A549 (cell line): ENCODE data around the gene OTOP2. TPM values are rescaled to one million over a fixed set of nuclear protein-coding genes. Genes with fewer than 3 reads are reported as not detected.

Experiments used
- ATAC-seq, 2 experiments: fragments of 200-7000 bp in 1 of 2; fragments of >200 bp in 1 of 2; cut with Nextera tagmentation in 1 of 2; cut with Tn5 transposase in 1 of 2; 3 replicates each; pipeline versions ENCODE4 v1.8.0 to v1.9.1; 2018 to 2020; ENCODE audit warnings: mild to moderate bottlenecking in 1 of 2, moderate library complexity in 1 of 2
- CTCF ChIA-PET: fragments of 300-600 bp; sonication (Branson Sonifier 250); formaldehyde crosslinking; extraction: SDS; loops from one replicate; lab custom pipeline; 2021; ENCODE audit warnings: antibody characterized with exemption, inconsistent platforms; lab: Yijun Ruan, JAX
- POLR2A ChIA-PET: fragments of 350-600 bp; formaldehyde crosslinking; extraction: SDS; loops from one replicate; lab custom pipeline; 2021; ENCODE audit warnings: antibody characterized with exemption, inconsistent platforms; lab: Yijun Ruan, JAX
- DNase-seq, 2 experiments: peaks; one replicate each; pipeline versions ENCODE4 v3.0.0 to v3.0.0-alpha.2; 2011 to 2016; ENCODE audit warnings: low read depth in 1 of 2, low spot score in 1 of 2
- FAIRE-seq: peaks from 2 replicates; lab custom pipeline; 2011; peaks lifted over from hg19 to GRCh38; lab: Jason Lieb, UNC
- H3K27ac ChIP-seq, 2 experiments: fragments of >200 bp; sonication (Bioruptor Twin); formaldehyde crosslinking; 3 replicates each; pipeline ENCODE4 v1.5.1; 2016 to 2017
- H3K4me1 ChIP-seq: fragments of >200 bp; sonication (Bioruptor Twin); formaldehyde crosslinking; 3 replicates; pipeline ENCODE4 v1.6.1; 2016
- H3K4me2 ChIP-seq: fragments of >200 bp; sonication (Bioruptor Twin); formaldehyde crosslinking; 3 replicates; pipeline ENCODE4 v1.6.1; 2016
- H3K4me3 ChIP-seq: fragments of >200 bp; sonication (Bioruptor Twin); formaldehyde crosslinking; 3 replicates; pipeline ENCODE4 v1.5.1; 2016
- H3K9me3 ChIP-seq: fragments of >200 bp; sonication (Bioruptor Twin); formaldehyde crosslinking; 3 replicates; pipeline ENCODE4 v1.6.1; 2016
- BHLHE40 ChIP-seq: IDR thresholded peaks from 2 replicates; pipeline ENCODE4 v1.6.1; 2012; ENCODE audit warnings: low read depth, low read length, inconsistent platforms
- CBX2 ChIP-seq: fragments of 200-600 bp; sonication (generic); IDR thresholded peaks from 2 replicates; pipeline ENCODE4 v1.6.1; 2016; ENCODE audit warnings: low read depth, mild to moderate bottlenecking, borderline replicate concordance
- CBX8 ChIP-seq: fragments of 200-600 bp; sonication (generic); IDR thresholded peaks from 2 replicates; pipeline ENCODE4 v1.6.1; 2016
- CEBPB ChIP-seq, 2 experiments: fragments of >200 bp in 1 of 2; sonication (Bioruptor Twin) in 1 of 2; formaldehyde crosslinking in 1 of 2; IDR thresholded peaks; 2 replicates each; pipeline ENCODE4 v1.6.1; 2012 to 2016
- CHD4 ChIP-seq: fragments of 200-600 bp; sonication (generic); IDR thresholded peaks from 2 replicates; pipeline ENCODE4 v1.6.1; 2016; ENCODE audit warnings: antibody characterized with exemption, mild to moderate bottlenecking, borderline replicate concordance
- FOSB ChIP-seq: fragments of 250-450 bp; sonication (Bioruptor Pico); IDR thresholded peaks from 2 replicates; pipeline ENCODE4 v1.5.0; 2020; ENCODE audit warnings: mild to moderate bottlenecking, moderate library complexity
- FOSL2 ChIP-seq, 2 experiments: fragments of 450-650 bp in 1 of 2; fragments of >200 bp in 1 of 2; sonication (Bioruptor Twin) in 1 of 2; formaldehyde crosslinking; IDR thresholded peaks; 2 replicates each; pipeline versions ENCODE4 v1.5.0 to v1.6.1; 2016 to 2020; ENCODE audit warnings: mild to moderate bottlenecking in 1 of 2, moderate library complexity in 1 of 2
- GATA3 ChIP-seq: IDR thresholded peaks from 2 replicates; pipeline ENCODE4 v1.6.1; 2012; ENCODE audit warnings: borderline replicate concordance
- HEYL ChIP-seq: fragments of 250-450 bp; sonication (Bioruptor Pico); IDR thresholded peaks from 2 replicates; pipeline ENCODE4 v1.8.0; 2021; ENCODE audit warnings: mild to moderate bottlenecking, moderate library complexity
- HOXA7 ChIP-seq: fragments of 250-450 bp; sonication (Bioruptor Pico); IDR thresholded peaks from 2 replicates; pipeline ENCODE4 v1.5.0; 2020; ENCODE audit warnings: mild to moderate bottlenecking, moderate library complexity
- HOXB5 ChIP-seq: fragments of 250-450 bp; sonication (Bioruptor Pico); IDR thresholded peaks from 2 replicates; pipeline ENCODE4 v1.5.0; 2020; ENCODE audit warnings: mild to moderate bottlenecking, moderate library complexity
- KDM5A ChIP-seq: fragments of 200-600 bp; sonication (generic); IDR thresholded peaks from 2 replicates; pipeline ENCODE4 v1.6.1; 2016; ENCODE audit warnings: antibody characterized with exemption, mild to moderate bottlenecking
- NPAS2 ChIP-seq: fragments of 250-450 bp; sonication (Bioruptor Pico); IDR thresholded peaks from 2 replicates; pipeline ENCODE4 v1.8.0; 2022; ENCODE audit warnings: mild to moderate bottlenecking, moderate library complexity, borderline replicate concordance
- NR3C1 ChIP-seq: fragments of >200 bp; sonication (Bioruptor Twin); formaldehyde crosslinking; IDR thresholded peaks from 3 replicates; pipeline ENCODE4 v1.6.1; 2017
- POLR2A ChIP-seq: IDR thresholded peaks from 2 replicates; pipeline ENCODE4 v1.6.1; 2012; ENCODE audit warnings: mild to moderate bottlenecking, low read length
- POLR2AphosphoS2 ChIP-seq: conservative IDR thresholded peaks from 2 replicates; pipeline ENCODE4 v1.6.1; 2012; ENCODE audit warnings: low read length, improper control_type of control experiment, inconsistent platforms
- RAD21 ChIP-seq, 2 experiments: fragments of >200 bp in 1 of 2; sonication (Bioruptor Twin) in 1 of 2; formaldehyde crosslinking in 1 of 2; IDR thresholded peaks in 1 of 2; conservative IDR thresholded peaks in 1 of 2; 2 replicates in 1 of 2; 3 replicates in 1 of 2; pipeline ENCODE4 v1.6.1; 2012 to 2018; ENCODE audit warnings: inconsistent platforms in 1 of 2
- RNF2 ChIP-seq: fragments of 200-600 bp; sonication (generic); IDR thresholded peaks from 2 replicates; pipeline ENCODE4 v1.6.1; 2016; ENCODE audit warnings: low read depth, mild to moderate bottlenecking, antibody characterized with exemption, moderate library complexity, borderline replicate concordance
- WGBS: methylation state at CpG from one replicate; pipeline ENCODE4 v1.1.6; 2017; ENCODE audit errors: missing lambda C conversion rate; 5-methylcytosine and 5-hydroxymethylcytosine counted together
- polyA plus RNA-seq, 4 experiments: library from polyadenylated mRNA; depleted of rRNA in 3 of 4; stranded (reverse); fragments of >200 nt; fragmentation: RNase III in 1 of 4; extraction: RNeasy Plus Mini Kit Qiagen cat#74134 plus additional on column Dnase treatment in 1 of 4; gene quantifications; 2 replicates in 3 of 4; 3 replicates in 1 of 4; pipeline ENCODE4 v1.2.3, GENCODE V29; 2011 to 2017
- TF ChIP-seq, protein P1 (sequence below): fragments of 150-350 bp; IDR thresholded peaks from 2 replicates; pipeline ENCODE4 v1.6.1; 2014; ENCODE audit warnings: low read depth, mild to moderate bottlenecking, low read length
- TF ChIP-seq, protein P2 (sequence below): fragments of >200 bp; sonication (Bioruptor Twin); formaldehyde crosslinking; IDR thresholded peaks from 2 replicates; pipeline ENCODE4 v1.6.1; 2016
- TF ChIP-seq, protein P3 (sequence below): IDR thresholded peaks from 2 replicates; pipeline ENCODE4 v1.6.1; 2012
- TF ChIP-seq, protein P4 (sequence below): fragments of 450-650 bp; IDR thresholded peaks from 2 replicates; pipeline ENCODE4 v1.6.1; 2014; ENCODE audit warnings: antibody characterized with exemption
- TF ChIP-seq, protein P5 (sequence below): fragments of >200 bp; sonication (Bioruptor Twin); formaldehyde crosslinking; IDR thresholded peaks from 3 replicates; pipeline ENCODE4 v1.5.1; 2016
- TF ChIP-seq, protein P6 (sequence below): fragments of 200-600 bp; sonication (generic); IDR thresholded peaks from 2 replicates; pipeline ENCODE4 v1.6.1; 2016; ENCODE audit warnings: antibody characterized with exemption, mild to moderate bottlenecking, moderate library complexity
- TF ChIP-seq, protein P7 (sequence below): IDR thresholded peaks from 2 replicates; pipeline ENCODE4 v1.6.1; 2012

Gene OTOP2
- polyA plus RNA-seq, 2 of the 4 experiments (the other 2 are of a cell fraction), result 0.06 TPM; not detected in 1

DNA sequence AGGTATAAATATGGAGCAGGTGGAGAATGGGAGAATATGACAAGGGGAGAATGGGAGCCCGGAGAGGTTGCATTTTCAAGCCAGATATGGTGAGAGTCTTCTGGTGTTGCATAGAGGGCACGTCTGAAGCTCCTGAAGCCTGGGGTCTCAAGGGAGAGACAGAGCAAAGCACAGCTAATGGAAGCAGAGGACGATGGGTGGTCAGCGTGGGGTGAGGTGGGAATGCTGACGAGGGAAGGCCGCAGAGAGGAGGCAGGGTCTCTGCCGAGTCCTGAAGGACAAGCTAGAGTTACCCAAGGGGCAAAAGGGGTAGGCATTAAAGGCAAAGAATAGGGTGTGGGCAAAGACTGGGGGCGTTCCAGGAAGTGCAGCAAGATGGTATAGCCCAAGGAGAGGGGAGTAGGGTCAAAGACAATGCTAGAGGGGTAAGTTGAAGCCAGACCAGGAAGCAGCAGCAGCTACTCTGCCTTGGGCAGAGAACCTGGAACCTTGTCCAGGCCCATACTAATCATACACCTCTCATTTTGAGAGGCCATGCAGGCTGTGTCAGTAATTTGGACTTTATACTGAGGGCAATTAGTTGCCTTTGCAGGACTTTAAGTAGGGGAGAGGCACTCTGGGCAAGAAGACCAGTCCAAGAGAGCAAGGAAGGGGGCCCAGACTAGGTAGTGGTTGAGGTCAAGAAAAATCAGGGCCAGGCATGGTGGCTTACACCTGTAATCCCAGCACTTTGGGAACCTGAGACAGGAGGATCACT, 14.3 kb downstream of the OTOP2 start:
- H3K4me1 ChIP-seq, result no peaks in the 10 kb centered on the region; the same call in 2 of the 3 replicates
- TF ChIP-seq HOXB5 (CRISPR knock-in tag), result no peak
- no peak for TF ChIP-seq GATA3
- TF ChIP-seq BHLHE40, result no peak
- TF ChIP-seq CBX2, result no peak
- TF ChIP-seq, protein P1, sequence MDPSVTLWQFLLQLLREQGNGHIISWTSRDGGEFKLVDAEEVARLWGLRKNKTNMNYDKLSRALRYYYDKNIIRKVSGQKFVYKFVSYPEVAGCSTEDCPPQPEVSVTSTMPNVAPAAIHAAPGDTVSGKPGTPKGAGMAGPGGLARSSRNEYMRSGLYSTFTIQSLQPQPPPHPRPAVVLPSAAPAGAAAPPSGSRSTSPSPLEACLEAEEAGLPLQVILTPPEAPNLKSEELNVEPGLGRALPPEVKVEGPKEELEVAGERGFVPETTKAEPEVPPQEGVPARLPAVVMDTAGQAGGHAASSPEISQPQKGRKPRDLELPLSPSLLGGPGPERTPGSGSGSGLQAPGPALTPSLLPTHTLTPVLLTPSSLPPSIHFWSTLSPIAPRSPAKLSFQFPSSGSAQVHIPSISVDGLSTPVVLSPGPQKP, result no peak
- TF ChIP-seq, protein P2, sequence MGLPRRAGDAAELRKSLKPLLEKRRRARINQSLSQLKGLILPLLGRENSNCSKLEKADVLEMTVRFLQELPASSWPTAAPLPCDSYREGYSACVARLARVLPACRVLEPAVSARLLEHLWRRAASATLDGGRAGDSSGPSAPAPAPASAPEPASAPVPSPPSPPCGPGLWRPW, result no peak
- TF ChIP-seq KDM5A, result no peak
- TF ChIP-seq FOSL2 (IDR thresholded peaks at IDR 0.05), result no peak
- no peak for TF ChIP-seq FOSL2 (CRISPR knock-in tag; IDR thresholded peaks at IDR 0.05)
- TF ChIP-seq, protein P3, sequence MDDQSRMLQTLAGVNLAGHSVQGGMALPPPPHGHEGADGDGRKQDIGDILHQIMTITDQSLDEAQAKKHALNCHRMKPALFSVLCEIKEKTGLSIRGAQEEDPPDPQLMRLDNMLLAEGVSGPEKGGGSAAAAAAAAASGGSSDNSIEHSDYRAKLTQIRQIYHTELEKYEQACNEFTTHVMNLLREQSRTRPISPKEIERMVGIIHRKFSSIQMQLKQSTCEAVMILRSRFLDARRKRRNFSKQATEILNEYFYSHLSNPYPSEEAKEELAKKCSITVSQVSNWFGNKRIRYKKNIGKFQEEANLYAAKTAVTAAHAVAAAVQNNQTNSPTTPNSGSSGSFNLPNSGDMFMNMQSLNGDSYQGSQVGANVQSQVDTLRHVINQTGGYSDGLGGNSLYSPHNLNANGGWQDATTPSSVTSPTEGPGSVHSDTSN, result no peak
- no peak for TF ChIP-seq POLR2A
- TF ChIP-seq POLR2AphosphoS2, result no peak
- no peak overlapping the region for H3K4me3 ChIP-seq
- no peak for FAIRE-seq
- DNase-seq, result no peak
- CTCF ChIA-PET, result interaction anchor here (42.0 to 42.3 kb wide), 2 partner anchors 6 to 19 kb away, joined by 1448 read pairs; partner anchors contain the start of genes HID1, OTOP2, OTOP3 and USH1G
- POLR2A ChIA-PET, result no interaction called here
- no peak for ATAC-seq
- WGBS, result 66% methylated on average over 8 of the region's 8 CpGs
- H3K27ac ChIP-seq, result no peak overlapping the region
- no peaks in the 10 kb centered on the region for H3K9me3 ChIP-seq
- H3K4me2 ChIP-seq, result no peak overlapping the region

DNA sequence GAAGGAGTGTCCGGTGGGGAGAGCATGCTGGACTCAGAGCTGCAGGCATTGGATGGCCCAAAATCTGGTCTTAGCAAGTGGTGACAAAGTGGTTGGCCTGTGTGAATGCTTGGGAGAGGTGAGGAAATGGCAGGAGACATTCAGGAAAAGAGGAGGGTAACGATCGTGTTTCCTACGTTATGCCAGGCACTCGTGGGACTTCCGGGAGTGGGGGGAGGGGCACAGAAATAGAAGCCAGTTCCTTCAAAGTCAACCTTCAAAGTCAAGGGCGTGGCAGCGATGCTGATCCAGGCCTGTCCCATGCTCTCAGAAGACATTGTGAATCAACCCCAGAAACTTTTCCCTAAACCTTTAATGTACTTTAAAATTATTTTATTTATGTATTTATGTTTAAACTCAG, 15.5 kb downstream of the OTOP2 start:
- Histone ChIP-seq H3K4me2 (no peak overlapping the region), H3K27ac (no peak overlapping the region), H3K4me1 (peaks cover 9% of the 10 kb centered on the region), H3K9me3 (no peaks in the 10 kb centered on the region), H3K4me3 (no peak overlapping the region)
- 48% methylated on average over 8 of the region's 8 CpGs for WGBS
- ATAC-seq (no peak), DNase-seq (no peak), FAIRE-seq (no peak)
- ChIA-PET POLR2A (no interaction called here), CTCF (interaction anchor here (1.5 to 42.3 kb wide), 3 partner anchors 7 to 46 kb away, joined by 4 to 1448 read pairs (median 1448); partner anchors contain the start of genes FADS6, HID1, OTOP2 and OTOP3)
- no peak for TF ChIP-seq BHLHE40
- TF ChIP-seq CHD4, result no peak
- TF ChIP-seq, protein P3, result no peak
- TF ChIP-seq, protein P4, sequence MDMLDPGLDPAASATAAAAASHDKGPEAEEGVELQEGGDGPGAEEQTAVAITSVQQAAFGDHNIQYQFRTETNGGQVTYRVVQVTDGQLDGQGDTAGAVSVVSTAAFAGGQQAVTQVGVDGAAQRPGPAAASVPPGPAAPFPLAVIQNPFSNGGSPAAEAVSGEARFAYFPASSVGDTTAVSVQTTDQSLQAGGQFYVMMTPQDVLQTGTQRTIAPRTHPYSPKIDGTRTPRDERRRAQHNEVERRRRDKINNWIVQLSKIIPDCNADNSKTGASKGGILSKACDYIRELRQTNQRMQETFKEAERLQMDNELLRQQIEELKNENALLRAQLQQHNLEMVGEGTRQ, result no peak
- no peak for TF ChIP-seq CBX8
- no peak for TF ChIP-seq POLR2A
- TF ChIP-seq, protein P5, sequence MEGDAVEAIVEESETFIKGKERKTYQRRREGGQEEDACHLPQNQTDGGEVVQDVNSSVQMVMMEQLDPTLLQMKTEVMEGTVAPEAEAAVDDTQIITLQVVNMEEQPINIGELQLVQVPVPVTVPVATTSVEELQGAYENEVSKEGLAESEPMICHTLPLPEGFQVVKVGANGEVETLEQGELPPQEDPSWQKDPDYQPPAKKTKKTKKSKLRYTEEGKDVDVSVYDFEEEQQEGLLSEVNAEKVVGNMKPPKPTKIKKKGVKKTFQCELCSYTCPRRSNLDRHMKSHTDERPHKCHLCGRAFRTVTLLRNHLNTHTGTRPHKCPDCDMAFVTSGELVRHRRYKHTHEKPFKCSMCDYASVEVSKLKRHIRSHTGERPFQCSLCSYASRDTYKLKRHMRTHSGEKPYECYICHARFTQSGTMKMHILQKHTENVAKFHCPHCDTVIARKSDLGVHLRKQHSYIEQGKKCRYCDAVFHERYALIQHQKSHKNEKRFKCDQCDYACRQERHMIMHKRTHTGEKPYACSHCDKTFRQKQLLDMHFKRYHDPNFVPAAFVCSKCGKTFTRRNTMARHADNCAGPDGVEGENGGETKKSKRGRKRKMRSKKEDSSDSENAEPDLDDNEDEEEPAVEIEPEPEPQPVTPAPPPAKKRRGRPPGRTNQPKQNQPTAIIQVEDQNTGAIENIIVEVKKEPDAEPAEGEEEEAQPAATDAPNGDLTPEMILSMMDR, result no peak
- no peak for TF ChIP-seq FOSB (CRISPR knock-in tag)
- TF ChIP-seq RNF2, result no peak
- no peak for TF ChIP-seq POLR2AphosphoS2
- no peak for TF ChIP-seq NR3C1
- TF ChIP-seq HEYL (CRISPR knock-in tag), result no peak
- no peak for TF ChIP-seq HOXA7
- TF ChIP-seq, protein P6, sequence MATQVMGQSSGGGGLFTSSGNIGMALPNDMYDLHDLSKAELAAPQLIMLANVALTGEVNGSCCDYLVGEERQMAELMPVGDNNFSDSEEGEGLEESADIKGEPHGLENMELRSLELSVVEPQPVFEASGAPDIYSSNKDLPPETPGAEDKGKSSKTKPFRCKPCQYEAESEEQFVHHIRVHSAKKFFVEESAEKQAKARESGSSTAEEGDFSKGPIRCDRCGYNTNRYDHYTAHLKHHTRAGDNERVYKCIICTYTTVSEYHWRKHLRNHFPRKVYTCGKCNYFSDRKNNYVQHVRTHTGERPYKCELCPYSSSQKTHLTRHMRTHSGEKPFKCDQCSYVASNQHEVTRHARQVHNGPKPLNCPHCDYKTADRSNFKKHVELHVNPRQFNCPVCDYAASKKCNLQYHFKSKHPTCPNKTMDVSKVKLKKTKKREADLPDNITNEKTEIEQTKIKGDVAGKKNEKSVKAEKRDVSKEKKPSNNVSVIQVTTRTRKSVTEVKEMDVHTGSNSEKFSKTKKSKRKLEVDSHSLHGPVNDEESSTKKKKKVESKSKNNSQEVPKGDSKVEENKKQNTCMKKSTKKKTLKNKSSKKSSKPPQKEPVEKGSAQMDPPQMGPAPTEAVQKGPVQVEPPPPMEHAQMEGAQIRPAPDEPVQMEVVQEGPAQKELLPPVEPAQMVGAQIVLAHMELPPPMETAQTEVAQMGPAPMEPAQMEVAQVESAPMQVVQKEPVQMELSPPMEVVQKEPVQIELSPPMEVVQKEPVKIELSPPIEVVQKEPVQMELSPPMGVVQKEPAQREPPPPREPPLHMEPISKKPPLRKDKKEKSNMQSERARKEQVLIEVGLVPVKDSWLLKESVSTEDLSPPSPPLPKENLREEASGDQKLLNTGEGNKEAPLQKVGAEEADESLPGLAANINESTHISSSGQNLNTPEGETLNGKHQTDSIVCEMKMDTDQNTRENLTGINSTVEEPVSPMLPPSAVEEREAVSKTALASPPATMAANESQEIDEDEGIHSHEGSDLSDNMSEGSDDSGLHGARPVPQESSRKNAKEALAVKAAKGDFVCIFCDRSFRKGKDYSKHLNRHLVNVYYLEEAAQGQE, result no peak
- TF ChIP-seq CEBPB (IDR thresholded peaks at IDR 0.05), result no peak
- no peak for TF ChIP-seq RAD21 (conservative IDR thresholded peaks at IDR 0.05 in 1 of 2, IDR thresholded peaks at IDR 0.05 in 1 of 2)
- TF ChIP-seq NPAS2 (CRISPR knock-in tag), result no peak
- TF ChIP-seq, protein P7, sequence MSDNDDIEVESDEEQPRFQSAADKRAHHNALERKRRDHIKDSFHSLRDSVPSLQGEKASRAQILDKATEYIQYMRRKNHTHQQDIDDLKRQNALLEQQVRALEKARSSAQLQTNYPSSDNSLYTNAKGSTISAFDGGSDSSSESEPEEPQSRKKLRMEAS, result no peak
- TF ChIP-seq, all 56 proteins: peak for 0
